GM21360 (cell line): Measurements from ENCODE around the gene COPS7A.

Source experiments
- ATAC-seq: cut with Tn5 transposase; IDR thresholded peaks from one replicate; pipeline ENCODE4 v1.9.1; 2021; ENCODE audit warnings: mild to moderate bottlenecking, moderate library complexity; ENCODE audit not compliant: unreplicated experiment

The COPS7A gene, protein sequence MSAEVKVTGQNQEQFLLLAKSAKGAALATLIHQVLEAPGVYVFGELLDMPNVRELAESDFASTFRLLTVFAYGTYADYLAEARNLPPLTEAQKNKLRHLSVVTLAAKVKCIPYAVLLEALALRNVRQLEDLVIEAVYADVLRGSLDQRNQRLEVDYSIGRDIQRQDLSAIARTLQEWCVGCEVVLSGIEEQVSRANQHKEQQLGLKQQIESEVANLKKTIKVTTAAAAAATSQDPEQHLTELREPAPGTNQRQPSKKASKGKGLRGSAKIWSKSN

DNA sequence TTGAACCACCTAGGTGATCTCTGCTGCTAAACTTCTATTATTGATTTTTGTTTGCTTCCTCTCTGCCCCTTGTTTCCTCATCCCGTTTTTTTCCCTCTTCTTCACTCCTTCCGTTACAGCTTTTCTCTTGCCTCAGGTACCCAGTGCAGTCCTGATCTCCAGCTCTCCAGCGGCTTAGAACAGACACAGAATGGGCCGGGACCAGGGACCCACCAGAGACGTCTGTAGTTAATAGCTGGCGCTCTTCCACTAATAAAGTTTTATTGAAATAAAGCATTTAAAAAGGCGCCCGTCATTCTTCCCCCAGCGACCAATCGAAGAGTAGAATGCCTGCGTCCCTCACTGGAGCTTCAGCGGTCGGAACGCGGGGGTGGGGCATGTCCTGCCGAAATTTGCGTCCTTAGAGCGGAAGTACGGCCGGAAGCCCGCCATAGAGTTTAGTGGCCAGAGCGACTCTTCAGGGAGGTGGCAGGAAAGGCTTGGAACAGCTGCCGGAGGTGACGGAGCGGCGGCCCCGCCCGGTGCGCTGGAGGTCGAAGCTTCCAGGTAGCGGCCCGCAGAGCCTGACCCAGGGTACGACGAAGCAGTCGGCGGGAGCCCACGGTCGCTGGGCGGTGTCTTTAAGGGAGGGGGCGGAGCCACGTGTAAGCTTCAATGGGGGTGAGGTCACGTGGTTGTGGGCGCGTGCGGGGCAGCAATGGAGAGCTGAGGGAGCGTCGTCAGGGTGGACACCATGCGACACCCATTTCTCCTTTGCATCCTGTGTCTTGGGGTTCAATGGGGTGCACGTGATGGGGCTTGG is at the start of gene COPS7A:
COPS7A (plus strand) TSS at position 440 of the 802 bp plus-strand sequence. CDS start 611 bp downstream, outside the sequence.
- ATAC-seq = peak; percentile 87

DNA sequence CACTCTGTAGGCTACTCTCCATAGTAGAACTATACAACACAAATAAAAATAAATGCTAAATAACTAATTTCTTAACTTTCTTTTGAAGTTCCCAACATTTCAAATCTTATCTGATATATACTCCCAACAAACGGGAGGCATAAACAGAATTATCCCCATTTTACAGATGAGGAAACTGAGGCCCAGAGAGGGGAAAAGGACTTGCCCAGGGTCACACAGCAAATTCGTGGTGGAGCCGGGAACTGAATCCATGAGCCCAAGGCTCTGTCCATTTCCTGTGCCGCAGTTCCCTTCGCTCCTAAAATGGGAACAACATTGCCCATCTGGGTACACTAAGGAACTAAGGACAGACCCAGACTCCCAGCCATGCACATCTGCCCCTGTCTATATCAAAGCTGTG is 46.9 kb upstream of the COPS7A start:
- no peak for ATAC-seq

DNA sequence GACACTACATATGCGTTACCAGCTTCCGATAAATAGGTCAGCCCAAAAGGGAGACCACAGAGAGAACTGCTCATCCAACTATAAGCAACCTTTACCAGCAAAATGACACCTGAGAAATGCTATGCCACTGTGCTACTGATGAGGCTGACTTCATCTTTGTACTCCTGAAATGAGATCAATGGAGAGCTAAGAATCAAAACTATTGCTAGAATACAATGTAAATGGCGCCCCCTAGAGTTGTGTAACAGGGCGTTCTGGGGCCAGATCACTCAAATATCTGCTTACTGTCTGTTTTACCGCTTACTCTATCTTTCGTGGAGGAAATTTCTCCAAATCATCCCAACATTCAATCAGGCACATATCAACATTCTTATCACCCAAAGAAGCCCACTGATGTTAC is 39.2 kb upstream of the COPS7A start:
- no peak for ATAC-seq

DNA sequence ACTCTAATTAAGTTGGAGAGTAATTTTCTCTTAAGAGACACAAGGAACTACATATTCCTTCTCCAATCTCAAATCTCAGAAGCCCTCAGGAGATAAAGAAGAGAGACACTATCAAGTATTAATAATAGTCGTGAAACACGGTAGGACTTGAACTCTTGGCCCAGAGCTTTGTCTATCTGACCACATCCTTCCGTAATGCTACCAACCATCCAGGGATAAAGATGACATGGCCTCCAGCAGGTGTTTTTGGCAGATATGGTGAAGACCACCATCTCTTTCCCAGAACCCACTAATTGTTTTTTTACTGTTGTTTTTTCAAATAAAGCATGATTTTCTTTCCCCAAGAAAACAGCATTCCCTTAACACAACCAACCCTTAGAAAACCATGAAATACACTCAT is 38.0 kb upstream of the COPS7A start:
- no peak for ATAC-seq

DNA sequence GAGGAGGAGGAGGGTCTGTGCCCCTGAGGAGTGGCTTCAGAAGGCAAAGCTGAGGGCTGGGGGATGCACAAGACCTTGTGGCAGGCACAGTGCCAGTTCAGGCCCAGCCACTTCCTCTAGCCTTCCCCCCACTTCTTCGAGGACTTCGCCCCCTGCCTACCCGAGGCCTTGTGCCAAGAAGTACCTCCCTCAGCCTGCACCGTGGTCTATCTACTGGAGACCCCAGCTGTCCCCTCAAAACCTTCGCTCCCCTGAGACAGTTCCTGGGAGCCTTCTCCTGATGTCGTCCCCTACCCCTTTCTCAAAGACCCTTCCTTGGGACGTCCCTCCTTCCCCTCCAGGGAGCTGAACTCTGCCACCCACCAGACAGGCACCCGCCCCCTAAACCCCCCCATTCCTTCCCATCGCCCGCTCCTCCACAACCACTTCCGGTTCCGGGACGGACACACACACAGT is 35.3 kb upstream of the COPS7A start:
- peak; percentile 14 for ATAC-seq

DNA sequence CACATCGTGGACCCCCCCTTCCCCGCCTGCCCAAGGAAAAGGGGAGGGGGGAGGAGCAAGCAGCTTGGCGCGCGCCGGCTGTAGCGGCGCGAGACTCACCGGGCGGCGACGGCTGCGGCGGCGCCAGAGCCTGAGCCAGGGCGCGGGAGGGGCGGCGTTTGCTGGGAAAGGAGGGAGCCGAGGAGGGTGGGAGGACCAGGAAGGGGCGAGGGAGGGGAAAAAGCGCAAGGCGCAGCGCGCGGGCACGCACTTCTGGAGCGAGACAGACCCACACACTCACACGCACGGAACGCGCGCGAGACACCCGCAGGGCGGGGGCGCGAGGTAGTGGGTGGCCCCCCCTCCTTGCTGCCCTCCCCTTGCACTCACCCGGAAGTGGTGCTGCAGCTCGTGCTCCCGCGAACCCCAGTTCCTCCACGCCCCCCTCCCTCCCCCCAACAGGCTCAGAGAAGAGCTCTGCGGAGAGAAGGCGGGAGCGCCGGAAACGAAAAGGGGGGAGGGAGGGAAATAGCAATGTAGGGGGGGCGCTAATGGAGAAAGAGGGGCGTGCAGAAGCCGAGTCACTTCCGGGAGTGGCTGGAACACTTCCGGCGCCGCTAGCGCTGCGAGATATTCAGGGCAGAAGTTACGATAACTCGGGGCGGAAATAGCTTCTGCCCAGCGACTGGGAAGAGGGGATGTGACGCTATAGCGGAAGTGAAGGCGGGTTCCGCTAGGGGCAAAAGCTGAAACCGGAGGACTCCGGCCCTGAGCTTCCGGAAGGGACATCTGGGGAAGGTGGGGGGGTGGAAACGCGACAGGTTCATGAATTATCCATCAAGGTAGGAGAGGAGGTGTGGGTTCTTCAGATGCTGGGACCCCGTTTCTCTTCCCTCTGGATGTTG is 34.6 kb upstream of the COPS7A start, which contains the start of gene ZNF384:
ZNF384 (minus strand) TSS at position 377 of the 884 bp plus-strand sequence. CDS start 9,855 bp downstream, outside the sequence.
- peak; percentile 72 for ATAC-seq

DNA sequence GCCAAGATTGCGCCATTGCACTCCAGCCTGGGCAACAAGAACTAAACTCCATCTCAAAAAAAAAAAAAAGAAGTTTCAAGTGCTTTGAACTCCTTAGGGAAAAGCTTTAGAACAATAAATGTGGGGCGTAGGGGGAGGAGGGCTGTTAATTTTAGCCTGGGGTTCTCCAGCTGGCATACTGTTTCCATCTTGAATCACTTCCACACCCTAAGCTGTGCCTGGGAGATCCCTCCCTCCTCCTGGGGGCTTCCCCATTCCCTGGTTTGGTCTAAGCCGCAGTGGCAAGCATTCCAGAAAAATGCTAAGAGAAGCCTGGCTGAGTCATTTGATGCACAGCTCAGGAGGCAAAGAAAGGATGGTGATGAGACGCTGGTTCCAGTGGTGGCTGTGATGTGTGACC is 32.4 kb upstream of the COPS7A start:
- ATAC-seq = no peak

DNA sequence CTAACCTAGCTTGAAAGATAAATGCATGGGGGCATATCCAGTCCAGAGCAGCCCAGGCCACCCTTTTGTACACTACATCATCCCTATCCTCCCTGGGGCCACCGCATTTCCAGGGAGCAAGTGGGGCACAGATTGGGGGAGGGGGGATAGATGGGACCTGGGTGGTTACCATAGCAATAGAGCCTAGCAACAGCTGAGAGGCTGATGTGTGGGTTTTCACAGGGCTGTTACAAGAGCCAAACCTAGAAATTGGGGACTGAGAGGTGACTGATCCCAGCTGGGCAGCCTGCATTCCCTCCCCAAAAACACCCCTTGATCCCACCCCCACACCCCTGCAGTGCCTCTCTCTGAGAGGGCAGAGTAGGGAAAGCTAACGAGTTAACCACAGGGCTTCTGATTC is 31.0 kb upstream of the COPS7A start:
- no peak for ATAC-seq

DNA sequence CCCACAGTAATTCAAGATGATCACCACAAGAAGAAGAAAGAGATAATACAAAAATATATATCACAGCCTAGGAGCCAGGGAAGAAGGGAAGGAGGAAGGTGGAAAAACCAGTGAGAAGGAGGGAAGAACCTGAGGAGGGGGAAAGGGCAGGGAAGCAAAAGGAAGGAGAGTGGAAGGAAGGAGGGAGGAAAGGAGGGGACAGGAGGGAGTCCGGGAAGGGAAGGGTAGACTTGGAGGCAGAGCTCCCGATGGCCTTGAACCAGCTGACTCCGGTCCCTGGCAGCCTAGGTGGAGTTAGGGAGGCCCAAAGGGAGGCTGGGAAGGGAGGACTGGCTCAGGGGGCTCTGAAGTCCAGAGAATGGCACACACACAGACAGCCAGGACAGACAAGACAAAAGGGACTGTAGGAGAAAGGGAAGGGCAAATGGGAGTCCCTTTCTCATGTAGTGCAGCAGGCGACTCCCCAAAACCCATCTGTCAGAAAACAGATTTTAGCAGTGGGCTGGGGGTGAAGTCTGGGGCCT is 30.0 kb upstream of the COPS7A start:
- no peak for ATAC-seq

DNA sequence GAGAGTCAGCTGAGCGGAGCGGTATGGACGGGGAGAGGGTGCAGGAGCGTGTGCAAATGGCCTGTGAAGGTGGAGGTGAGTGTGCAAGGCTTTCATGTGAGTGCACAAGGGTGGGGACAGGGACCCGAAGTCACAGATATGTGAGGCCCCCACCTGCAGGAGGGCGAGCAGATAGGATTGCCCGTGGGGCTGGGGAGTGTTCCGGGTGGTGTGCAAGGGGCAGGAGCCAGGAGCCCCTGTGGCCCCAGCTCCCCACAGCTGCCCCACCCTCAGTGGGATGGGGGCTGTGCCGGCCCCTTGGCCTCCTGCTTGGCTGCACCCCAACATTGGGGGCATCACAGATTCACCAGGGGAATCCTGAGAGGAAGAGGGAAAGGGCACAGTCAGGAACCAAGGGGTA is 29.1 kb upstream of the COPS7A start:
- no peak for ATAC-seq

DNA sequence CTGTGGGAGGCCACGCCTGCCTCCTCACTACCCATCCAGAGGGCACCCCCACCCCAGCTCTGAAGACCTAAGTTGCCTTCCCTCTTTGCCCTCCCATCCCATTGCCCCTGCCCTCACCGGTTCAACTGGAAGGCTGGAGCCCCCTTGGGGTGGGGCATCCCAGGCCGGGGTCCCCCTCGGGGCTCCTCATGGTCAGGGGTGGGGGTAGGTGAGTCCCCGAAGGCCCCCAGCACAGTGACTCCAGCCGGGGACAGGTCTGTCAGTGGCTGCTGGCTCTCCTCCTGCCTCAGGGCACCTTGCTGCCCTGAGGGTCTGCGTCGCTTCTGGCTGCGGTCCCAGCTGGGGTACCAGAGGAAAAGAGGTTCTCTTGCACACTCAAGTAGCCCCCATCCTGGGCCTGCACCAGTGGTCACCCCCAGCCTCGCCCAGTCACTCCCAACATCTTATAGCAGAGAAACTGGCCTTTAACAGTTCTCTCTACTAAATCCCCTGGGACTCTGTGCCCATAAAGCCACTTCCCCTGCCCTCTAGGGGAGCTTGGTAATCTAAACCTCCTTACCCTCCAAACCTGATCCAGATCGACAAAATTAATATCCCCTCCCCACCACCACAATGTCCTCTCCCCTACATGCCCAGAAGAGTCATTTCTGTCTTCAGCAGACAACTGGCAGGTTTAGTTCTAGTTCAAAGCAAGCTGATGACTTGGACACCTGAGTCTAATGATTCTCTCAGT is 28.4 kb upstream of the COPS7A start:
- ATAC-seq = no peak

DNA sequence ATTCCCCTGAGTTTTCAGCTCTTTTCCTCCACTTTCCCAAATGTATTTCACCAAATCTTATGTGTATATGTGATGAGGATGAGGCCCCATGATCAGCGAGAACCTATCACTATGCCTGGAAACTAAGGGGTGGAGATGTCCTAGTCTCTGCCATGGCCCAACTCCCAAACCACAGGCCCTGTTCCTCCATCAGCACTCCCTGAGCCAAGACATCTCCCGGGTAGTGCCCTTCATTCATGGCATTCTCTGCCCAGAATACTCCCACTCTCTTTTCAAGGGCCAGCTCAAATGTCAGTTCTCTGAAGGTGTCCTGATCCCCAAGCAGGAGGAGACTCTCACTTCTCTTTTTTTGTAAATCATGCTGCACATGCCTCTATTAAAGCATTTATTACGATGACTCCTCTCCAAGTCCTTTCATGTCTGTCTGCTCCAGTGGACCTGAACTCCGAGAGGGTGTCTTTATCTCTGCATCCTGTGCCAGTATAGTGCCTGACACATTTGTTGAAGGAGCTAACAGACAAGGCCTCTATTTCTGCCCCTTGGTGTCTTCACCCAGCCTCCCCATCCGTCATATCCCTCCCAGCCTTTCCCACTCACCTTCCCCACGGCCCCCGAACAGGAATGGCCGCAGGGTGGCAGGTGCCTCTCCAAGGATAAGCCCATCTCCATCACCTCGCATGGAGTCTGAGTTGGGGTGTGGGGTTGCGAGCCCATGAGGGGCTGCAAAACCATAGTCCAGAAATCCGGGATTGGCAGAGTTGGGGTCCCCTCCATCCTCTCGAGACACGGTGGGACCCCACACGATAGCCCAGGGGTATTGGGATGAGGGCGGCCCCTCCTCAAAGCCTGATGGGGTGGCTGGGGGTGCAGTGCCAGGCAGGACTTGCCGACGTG is 26.9 kb upstream of the COPS7A start:
- ATAC-seq = no peak

DNA sequence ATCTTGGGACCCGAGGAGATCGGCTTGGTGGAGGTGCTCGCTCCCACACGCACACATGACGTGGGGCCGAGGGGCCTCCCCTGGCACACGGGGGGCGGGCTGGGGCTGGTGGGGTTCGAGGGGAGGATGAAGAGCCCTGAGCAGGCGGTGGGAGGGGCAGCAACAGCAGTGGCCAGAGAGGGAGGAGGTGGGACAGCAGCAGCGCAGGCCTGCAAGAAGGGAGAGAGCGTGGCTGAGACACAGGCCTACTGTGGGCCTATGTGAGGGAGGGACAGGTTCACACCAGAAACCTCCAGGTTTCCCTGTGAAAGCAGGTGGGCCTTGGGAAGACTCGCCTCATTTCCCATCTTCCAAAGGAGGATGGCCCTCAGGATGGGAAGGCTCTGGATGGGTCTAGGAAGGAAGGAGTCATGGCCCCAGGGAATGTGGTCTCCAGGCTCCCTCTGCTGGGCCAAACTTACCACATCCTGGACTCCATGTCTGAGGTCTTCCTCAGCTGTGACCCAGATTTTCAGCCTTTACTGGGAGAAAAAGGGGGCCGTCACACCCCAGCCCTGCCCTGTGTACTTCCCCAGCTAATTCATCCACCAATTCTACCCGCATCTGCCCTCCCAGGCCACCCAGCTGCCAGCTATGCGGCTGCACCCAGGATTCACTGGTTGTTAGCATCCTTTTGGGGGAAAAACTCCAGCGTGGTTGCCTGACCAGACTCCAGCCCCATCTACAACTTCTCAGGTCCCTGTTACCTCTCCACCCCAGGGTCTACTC is 26.1 kb upstream of the COPS7A start:
- ATAC-seq = no peak

DNA sequence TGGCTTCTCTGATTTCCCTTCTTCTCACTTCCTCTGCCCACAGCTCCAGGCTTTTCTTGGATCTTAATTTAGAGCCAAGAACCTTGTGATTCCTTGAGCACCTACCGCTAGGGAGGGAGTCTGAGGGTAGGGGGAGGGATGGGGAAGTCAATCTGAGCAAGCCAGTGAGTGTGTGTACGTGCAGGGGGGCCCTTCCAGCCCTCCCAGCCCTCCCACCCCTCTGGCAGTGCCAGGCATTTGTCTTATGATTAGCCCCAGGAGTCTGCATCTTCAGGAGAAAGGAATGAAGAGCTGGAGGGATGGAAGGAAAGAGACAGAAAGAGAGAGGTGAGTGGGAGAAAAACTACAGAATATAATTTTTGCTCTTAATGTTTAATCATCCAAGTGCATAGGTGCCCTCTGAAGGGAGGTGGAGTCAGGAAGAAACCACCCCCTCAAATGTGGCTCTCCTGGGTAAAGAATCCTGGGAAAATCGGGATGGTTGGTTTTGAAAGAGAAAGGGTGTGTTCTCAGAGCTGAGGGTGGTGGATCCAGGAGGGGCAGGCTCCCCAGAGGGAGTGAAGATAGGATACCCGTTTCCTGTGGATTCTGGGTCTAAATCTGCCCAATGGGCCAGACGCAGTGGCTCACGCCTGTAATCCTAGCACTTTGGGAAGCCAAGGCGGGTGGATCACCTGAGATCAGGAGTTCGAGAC is 25.3 kb upstream of the COPS7A start:
- no peak for ATAC-seq

DNA sequence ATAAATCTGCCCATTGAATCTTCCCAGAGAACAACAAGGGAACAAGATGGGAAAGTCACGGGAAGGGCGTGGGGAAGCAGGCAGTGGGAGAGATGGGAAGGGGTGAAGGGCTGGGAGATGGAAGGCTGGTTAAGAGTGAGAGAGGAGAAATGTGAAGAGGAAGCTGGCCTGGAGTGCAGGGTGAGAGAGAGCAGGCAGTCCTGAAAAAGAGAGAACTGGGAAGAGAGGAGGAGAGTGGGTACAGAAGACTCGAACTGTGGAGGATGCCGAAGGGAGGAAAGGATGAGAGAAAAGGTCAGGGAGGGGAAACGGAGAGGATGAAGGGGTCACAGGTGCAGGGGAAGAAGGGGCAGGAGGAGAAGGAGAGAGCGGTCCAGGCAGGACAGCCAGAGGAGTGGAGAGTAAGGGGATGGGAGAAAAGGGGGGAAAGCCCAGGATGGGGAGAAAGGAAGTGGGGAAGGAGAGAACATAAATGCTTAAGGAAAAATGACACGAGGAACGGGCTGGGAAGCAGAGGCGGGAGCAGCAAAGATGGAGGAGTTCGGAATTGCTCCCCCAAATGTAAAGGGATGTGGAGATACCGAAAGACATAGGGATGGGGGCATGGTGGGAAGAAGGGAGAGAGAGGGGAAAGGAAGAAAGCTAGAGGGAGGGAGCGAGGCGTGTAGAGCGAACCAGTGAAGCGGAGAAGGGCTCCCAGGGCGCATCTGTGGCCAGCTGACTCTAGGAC is 24.4 kb upstream of the COPS7A start:
- no peak for ATAC-seq

DNA sequence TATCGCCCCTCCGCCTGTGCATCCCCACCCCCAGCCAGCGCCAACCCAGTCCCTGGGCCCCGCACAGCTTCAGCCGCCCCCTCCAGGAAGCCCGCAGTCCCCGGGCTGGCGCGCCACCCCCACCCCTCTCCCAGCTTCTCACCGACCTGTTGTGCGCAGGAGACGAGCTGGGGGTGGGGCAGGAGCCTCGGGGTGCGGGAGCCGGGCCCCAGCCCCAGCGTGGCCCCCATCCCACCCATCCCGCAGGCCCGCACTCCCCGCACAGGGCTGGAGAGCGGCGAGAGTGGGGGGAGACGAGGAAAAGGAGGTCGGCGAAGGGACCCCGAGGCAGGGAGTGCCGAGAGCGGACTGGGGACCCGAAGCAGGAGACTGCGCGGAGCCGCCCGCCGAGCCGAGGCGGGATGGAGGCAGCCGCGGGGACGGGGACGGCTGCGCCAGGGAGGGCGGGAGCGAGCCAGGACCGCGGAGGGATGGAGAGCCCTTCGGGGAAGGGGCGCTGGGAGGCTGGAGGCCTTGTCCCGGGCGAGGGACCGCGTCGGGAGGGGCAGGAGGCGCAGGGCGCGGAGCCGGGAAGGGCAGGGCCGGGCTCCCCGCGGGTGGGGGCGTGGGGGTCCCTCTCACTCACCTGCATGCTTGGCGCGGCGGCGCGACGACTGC is 23.7 kb upstream of the COPS7A start:
- no peak for ATAC-seq

DNA sequence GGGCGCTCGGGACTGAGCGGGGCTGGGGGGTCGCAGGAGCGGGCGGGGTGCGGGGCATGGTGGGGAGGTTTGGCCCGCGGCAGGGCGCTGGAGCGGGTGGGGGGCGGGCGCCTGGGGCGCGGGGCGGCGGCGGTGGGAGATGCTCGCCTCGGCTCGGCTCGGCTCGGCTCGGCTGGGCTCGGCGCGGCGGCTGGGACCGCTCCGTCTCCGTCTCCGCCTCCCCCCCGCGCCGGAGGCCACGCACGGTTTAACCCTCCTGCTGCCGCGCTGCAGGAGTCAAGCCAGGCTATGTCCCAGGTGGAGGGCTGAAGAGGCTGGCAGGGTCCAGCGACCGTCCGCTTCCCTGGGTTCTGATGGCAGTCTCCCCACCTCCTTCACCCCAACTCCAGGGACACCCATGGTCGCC is 23.2 kb upstream of the COPS7A start, which contains the start of gene PIANP:
PIANP (minus strand) TSS at position 170 of the 406 bp plus-strand sequence. CDS start 2,754 bp downstream, outside the sequence.
- ATAC-seq = no peak
